NAMALWA (cell line): ENCODE data around the gene RECK.
"Not testable (repeated sequence)": the region's sequence is repeated elsewhere in the genome, so short reads cannot be mapped to it uniquely, and the experiment has no call there.

ENCODE experiments used
- DNase-seq: peaks from one replicate; pipeline ENCODE4 v3.0.0-alpha.2; 2015; ENCODE audit warnings: low spot score

Gene RECK

DNA sequence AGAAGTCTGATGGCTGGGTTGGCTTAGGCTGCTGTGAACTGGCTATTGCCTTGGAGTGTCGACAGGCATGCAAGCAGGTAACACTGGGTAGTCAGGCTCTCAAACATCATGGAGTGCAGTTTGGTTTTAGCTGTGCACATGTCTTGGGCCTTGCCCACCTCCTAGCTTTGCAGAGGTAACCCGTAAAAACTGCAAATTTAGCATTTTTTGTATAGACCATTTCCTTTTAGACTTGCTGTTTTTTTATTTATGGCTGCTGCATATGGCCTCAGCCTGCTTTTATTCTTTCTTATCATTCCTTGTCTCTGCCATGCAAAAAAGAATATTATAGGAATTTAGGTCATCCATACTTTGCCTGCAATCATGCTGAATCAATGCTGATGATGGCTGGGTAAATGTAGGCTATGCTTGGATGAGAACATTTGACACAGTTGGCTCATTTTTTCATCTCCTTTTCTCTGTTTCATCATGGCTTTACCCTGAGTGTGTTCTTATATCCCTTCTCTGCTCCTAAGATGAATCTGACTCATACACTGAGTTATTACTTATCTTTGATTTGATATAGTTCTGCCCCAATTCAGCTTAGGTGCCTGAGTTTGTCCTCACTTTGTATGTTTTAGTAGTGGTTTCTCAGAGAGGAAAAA is 27.2 kb downstream of the RECK start:
- no peak for DNase-seq

DNA sequence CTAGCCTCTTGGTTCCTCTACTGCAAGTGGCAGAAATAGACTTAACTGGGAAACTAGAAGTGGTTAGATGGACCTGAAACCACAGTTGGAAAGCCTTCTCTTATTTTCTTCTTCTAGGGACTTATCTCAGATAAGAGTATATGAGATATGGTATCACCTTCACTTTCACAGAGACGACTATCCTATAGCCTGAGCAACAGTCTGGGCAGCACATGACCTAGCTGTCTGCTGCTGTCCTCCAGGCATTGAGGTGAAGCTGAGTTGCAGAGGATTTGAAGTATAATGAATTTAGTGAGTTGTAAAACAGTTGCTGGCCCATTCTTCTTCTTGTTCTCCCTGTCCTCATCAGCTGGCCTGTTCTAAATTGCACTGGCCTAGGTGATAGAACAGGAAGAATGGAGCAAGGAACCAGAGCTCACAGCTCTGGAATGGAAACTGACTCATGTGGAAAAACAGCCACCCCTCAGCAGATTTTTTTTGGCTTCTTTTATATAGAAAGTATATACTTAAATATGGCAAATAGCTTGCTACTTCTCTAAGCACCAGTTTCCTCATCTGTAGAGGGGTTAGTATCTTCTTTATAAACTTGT is 27.8 kb downstream of the RECK start:
- no peak for DNase-seq

DNA sequence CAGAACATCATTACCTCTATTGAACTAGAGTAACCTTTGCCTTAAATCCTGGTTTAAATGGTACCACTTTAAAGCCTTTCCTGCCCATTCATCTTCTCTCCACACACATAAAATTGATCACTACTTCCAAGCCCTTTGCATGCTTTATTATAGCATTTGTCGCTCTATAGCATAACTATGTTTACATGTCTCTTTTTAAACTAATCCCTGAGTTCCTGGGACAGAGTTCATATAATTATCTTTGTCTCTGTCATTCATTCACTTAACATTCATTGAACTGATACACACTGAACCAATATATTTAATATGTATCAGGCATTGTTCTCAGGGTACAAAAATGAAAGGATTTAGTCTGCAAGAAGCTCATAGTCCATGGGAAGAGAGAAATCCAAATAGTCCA is 37.3 kb downstream of the RECK start:
- no peak for DNase-seq

DNA sequence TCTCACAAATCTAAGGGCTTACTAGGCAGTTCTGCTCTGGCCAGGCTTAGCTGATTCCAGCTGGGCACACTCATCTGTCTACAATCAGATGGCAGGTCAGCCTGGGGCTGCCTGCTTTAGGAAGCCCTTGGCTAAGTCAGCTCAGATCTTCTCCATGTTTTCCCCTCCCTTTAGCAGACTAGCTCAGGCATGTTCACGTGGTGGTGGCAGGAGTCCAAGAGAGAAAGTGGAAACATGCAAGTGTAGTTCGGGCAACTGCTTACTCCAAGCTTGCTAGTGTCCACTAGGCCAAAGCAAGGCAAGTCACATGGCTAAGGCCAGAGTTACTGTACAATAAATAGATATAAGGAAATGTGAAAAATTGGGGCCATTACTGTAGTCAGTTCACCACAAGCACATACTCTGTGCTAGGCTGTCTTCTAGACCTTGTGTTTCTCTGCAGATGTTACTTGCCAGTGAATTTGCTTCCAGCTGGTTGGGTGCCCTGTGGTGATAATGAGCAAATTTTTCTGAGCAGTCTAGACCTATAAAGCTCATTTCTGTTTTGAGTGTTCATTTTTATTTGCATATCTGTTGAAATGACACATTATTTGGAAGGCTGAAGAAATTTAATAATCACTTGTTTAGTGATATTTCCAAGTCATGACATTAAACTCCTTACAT is 38.3 kb downstream of the RECK start:
- peak; percentile 12 for DNase-seq

DNA sequence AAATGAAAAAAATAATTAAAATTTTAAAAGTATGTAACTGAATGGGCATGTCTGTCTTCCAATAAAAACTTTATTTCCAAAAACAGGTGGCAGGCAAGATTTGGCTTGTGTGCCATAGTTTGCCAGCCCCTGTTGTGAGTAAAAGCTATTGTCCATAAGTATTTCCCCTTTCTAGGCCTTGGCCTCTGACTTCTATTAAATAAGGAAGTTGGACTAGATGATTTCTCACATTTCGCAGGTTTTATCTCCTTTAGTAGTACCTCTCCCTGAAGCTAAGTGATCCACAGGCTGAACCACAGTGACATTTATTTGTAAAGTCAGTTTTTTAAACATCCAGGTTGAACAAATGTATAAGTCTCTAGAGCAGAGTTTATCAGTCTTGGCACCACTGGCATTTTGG is 41.3 kb downstream of the RECK start:
- no peak for DNase-seq

DNA sequence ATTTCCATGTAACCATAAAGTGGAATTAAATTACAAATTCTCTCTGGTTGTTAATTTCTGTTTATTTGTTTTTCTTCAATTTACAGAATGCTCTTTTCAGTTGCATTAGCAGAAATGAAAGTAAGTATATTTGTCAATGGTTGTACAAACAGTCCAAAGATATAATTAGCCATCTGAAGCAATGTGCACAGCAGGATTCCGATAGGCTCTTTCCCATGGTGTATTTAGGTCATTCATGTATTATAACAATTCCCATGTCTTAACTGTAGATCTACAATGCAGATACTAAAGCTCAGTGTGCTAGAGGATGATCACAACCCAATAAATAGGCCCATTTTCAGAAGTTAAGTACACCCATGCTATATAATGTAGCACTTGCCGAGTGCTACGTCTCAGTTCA is 43.8 kb downstream of the RECK start:
- DNase-seq: no peak

DNA sequence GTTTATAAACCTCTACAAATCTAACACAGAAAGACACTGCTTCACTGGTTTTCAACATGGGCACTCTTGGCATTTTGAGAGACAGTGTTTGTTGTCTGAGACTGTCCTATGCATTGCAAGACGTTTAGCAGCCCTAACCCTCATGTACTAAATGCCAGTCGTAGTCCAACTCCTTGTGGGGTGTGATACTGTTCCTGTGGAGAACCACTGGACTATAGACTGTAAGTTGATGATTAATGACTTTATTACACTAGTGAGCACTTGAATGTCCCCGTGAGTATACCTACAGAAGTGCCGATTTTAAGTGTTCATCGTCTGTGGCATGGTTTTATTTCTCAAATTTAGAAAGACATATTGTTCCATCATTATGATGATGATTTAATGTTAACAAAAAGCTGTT is 46.2 kb downstream of the RECK start:
- no peak for DNase-seq

DNA sequence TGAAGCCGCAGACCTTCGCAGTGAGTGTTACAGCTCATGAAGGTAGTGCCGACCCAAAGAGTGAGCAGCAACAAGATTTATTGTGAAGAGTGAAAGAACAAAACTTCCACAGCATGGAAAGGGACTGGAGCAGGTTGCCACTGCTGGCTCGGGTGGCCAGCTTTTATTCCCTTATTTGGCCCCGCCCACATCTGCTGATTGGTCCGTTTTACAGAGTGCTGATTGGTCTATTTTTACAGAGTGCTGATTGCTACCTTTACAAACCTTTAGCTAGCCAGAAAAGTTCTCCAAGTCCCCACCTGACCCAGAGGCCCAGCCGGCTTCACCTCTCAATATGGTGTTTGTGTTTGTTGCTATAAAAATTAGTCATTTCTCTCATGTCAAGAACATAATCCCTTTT is 49.7 kb downstream of the RECK start:
- DNase-seq: peak; percentile 6

DNA sequence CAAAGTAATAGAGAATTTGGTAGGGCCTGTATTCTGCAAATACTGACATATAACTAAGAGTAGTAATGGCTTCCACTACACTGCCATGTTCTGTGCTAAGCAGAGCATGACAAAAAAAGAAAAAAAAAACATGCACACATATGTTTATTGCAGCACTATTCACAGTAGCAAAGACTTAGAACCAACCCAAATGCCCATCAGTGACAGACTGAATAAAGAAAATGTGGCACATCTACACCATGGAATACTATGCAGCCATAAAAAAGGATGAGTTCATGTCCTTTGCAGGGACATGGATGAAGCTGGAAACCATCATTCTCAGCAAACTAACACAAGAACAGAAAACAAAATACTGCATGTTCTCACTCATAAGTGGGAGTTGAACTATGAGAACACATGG is 50.3 kb downstream of the RECK start:
- DNase-seq: not testable (repeated sequence)

DNA sequence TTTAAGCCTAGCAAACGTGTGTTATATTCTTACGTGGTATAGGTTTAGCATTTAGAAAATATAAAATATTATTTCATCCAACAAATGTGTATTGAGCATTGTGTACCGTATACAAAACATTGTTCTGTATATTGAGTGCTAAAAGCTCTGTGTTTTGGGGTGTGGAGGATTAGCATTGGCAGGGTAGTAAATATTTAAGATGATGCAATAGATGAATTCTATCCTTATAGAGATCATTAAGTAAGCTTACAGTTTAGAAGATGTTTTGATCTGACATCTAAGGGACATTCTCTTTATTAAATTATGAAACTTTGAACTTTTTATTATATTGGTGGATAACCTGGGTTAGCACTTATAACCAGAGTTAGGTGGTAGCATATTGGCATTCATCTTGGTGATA is 51.3 kb downstream of the RECK start:
- DNase-seq: no peak

DNA sequence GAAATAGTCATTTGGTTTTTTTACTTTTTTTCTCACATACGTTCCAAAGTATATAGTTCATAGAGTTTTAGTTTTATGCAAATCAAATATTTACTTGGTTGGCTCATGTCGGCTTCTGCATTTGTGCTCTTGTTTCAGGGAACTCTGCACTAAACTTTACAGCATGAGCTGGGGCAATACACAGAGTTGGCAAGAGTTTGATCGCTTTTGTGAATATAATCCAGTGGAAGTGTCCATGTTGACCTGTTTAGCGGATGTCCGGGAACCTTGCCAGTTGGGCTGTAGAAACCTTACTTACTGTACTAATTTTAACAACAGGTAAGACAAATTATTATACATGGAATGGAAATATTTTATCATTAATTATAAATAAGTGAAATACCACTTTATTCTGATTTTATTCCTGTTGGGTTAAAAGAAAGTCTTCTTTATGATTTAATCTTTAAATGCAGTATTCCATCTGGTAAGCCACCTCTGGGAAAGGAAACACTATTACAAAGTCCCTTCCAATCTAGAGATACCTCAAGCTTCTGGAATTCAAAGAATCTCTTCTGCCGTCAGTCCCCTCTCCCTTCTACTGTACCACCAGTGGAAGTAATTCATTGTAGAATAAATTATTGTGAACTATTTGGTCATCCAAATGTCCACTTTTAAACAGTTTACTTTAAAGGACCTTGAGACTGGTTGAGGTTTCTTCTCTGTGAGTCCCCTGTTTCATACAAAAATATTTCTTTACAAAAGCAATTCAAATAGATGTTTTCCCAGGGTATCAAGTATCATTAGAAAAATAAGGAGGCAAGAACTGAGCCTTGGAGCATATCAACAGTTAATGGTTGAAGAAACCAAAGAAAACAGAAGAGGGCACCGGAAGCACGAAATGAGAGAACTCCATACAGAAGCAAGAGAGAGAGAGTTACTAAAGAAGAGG is 54.6 kb downstream of the RECK start:
- DNase-seq: no peak

DNA sequence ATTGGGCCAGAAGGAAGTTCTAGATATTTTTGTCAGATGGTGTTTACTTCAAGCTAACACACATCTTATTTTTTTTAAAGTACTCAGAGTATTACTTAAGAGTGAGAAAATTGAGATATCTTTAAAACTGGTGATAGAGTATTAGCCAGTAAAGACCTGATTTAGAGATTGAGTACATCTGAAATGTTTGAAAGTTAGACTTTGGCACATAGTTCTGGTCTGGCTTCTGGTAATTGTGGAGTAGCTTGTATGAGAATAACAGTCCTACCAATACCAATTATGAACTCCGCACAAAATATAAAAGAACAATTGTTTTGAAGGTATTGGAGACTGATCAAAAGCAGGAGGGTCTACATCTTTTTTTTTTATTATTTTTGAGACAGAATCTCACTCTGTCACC is 55.3 kb downstream of the RECK start:
- DNase-seq: no peak

DNA sequence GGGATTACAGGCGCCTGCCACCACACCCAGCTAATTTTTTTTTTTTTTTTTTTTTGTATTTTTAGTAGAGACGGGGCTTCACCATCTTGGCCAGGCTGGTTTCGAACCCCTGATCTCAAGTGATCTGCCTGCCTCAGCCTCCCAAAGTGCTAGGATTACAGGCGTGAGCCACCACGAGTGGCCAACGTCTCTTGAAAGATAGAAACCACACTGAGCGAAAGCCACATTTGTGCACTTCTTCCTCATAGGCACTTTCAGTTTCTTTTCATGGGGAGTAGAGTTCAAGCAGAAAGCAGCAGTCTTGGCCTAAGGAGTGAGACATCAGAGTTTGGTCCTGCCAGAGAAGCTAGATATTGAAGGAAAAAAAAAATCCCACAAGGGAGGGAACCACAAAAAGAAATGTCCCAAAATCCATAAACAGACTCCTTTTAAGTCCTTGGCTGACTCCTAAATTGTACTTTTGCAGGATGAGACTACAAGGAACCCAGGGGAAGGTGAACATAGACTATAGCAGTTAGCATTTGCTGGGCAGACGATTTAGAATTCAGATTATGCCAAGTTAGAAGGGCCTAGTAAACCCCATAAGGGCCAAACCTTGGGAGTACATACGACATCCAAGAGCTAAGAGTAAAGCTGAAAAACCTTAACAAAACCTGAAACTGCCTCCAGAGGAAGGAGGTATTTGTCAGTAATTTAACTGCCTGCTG is 55.9 kb downstream of the RECK start:
- peak; percentile 37 for DNase-seq

DNA sequence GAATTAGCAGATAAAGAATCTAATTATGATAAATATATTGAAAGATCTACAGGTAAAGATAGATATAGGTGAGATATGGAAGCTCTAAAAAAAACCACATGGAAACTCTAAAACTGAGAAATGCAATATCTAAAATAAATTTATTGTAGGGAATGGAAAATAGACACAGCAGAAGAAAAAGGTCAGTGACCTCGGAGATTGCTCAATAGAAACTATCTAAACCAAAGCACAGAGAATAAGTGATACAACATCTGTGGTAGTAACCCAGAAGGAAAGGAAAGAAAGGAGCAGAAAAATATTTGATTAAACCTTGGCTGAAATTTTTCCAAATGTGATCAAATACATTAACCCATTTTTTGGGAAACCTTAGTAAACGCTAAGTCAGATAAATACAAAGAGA is 56.7 kb downstream of the RECK start:
- DNase-seq: no peak

DNA sequence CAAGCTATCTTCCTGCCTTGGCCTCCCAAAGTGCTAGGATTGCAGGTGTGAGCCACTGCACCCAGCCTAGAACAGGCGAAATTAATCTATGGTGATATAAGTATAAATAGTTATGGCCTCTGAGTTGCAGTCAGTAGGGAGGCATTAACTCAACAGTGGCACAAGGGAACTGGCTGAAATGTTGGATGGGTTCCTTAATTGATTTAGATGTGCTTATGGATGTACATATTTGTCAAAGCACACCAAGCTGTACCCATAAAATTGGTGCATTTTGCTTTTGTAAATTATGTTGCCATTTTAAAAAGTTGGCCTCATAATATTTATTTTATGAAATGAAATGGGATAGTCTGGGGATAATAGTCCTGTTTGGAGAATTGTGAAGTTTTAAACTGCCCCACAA is 63.0 kb downstream of the RECK start:
- no peak for DNase-seq

DNA sequence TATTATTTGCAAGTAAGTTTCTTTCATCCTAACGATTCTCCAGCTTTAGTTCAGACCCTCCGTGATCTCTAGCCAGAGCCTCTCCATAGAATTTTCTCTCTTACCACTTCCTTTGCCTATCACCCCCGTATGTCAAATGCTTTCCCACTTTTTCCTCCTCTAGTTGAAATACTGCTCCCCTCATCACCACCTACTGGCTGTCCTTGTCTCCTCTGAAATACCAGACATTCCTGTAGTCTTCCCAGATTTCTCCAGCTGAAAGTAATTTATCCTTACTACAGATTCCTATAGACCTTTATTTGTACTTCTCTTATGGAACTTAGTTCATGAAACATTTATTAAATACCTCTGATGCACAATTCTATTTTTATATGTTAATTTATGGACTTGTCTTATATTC is 63.8 kb downstream of the RECK start:
- DNase-seq: no peak

DNA sequence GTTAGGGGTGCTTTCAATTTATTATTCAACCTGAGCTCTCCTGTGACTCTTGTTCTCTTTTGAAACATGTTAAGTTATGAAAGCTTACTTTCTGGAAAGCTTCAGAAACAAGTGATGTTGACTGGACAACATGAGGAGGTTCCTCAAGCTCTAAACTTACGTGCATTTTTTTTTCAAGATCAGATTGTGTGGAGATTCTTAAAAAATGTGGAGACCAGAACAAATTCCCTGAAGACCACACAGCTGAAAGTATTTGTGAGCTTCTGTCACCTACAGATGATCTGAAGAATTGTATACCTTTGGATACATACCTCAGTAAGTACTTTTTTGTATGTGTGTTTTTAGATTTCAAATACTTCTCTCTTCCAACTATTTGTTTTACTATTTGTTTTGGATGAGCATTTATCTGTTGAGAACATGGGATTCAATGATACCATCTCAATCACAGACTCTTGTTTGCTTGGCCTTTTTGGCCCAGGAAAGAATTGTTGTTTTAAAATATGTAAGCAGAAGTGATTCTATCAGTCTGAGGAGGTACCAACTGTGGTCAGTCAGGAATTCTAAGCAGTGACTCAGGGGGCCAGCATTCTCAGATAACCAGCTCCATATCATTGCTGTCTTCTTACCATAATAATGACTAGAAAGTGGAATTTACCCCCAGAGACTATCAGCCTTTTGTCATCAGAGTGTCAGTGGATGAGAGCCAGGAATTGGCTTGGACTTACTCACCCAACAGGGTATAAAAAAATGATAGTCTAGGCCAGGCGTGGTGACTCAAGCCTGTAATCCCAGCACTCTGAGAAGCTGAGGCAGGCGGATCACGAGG is 65.4 kb downstream of the RECK start:
- DNase-seq: no peak

DNA sequence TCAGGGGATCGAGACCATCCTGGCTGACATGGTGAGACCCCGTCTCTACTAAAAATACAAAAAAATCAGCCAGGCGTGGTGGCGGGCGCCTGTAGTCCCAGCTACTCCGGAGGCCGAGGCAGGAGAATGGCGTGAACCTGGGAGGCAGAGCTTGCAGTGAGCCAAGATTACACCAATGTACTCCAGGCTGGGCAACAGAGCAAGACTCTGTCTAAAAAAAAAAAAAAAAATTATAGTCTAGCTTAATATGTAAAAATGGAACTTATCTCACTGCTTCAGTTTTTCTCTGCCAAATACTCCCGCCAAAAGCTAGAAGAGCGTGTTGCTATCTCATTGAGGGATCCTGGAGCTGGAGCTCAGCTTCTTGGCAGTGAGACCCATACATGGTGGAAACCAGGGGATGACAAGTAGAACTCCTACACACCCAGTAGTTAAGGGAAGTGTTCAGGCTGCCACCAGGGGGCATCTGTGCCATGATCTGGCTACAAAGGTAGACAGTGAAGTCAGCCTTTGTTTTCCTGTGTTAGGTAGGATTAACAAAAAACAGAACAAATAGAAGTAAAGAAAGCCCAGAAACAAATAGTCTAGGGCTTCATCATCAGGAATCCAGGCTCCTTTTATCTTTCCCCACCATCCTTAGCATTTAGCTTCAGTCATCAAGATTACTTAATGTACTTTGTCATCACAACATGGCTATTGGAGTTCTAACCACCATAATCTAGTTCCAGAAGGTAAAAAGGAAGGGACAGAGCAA is 66.2 kb downstream of the RECK start:
- DNase-seq: peak; percentile 86

DNA sequence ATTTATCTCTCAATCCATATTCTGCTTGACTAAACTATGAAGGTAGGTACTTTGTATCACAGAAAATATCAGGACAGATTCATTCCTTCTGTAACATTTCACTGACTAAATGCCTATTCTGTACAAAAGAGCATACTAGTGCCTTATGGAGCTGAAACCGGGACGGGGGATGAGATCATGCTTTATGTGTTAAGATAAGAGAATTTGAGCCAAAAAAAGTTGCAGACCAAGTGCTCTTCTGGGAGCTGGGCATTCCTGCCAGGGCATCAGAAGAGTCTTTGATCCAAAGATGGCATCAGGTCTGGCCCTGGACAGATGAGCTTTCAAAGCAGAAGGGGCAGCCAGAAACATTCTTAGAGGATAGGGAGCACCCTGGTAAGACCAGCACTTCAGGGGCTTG is 72.4 kb downstream of the RECK start:
- no peak for DNase-seq

DNA sequence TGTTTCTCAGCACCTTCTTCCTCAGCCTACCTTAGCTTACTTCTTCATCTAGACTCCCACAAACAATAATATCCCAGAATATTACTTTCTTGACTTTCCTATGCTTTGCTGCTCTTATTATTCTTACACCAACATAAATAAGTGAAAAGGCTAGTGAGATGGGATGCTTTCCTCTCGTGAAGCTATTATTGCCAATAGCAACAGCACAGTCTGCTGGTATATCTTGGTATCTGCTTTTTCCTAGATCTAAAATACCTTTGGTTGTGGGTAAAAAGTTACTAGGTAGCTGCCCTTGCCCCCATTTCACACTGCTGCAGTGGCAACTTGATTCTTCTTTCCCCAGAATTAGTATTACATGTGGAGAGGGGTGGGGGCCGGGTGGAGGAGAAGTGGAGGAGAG is 73.7 kb downstream of the RECK start:
- no peak for DNase-seq
